Measurements from ENCODE around the gene SLC12A8. TPM values are rescaled to one million over a fixed set of nuclear protein-coding genes. Genes with fewer than 3 reads are reported as not detected.

The SLC12A8 gene
- total RNA-seq, 3 donors from 2014 or later = 8.0 to 19.3 (median 13.6) TPM

DNA sequence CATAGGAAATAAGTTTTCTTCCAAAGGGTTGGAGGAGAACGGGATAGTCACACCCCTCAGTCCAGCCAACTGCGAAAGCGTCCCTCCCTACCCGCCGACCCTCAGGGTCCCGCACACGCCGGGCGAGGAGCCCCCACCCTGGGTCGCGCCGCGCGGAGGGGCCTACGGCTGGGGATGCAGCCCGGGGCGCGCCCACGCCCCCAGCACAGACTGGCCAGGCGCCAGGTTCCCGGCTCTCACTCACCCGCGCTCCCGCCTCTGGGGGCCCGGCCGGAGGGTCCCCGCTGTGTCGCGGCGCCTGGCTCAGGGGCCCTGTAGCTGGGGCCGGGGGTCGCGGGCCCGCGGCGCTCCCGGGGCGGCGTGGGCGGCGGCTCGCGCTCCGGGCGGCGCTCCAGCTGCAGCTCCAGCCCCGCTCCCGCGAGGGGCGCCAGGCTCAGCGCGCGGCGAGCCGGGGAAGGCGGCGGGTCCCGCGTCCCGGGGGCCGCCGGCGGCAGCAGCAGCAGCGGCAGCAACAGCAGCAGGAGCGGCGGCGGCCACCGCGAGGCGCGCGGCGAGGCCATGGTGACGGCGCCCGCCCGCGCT lies 157.1 kb downstream of the SLC12A8 start:
- DNase-seq (peak in 2 of 3 donors; percentile 53 to 57), ATAC-seq (peak; percentile 2)
- peak overlapping the region; percentile 38 for H3K4me3 ChIP-seq
- peaks cover 24% of the 10 kb centered on the region for H3K4me1 ChIP-seq (ENCODE audit: low read depth)
- intact Hi-C loops (cut with DNase I, micrococcal nuclease) = no loop called here
- H3K9me3 ChIP-seq = no peaks in the 10 kb centered on the region
- TF ChIP-seq, protein P1, sequence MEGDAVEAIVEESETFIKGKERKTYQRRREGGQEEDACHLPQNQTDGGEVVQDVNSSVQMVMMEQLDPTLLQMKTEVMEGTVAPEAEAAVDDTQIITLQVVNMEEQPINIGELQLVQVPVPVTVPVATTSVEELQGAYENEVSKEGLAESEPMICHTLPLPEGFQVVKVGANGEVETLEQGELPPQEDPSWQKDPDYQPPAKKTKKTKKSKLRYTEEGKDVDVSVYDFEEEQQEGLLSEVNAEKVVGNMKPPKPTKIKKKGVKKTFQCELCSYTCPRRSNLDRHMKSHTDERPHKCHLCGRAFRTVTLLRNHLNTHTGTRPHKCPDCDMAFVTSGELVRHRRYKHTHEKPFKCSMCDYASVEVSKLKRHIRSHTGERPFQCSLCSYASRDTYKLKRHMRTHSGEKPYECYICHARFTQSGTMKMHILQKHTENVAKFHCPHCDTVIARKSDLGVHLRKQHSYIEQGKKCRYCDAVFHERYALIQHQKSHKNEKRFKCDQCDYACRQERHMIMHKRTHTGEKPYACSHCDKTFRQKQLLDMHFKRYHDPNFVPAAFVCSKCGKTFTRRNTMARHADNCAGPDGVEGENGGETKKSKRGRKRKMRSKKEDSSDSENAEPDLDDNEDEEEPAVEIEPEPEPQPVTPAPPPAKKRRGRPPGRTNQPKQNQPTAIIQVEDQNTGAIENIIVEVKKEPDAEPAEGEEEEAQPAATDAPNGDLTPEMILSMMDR (IDR thresholded peaks at IDR 0.05) = no peak
- no peaks in the 10 kb centered on the region for H3K36me3 ChIP-seq (ENCODE audit: low read depth)

- TF ChIP-seq, protein P1 (IDR thresholded peaks at IDR 0.05) = no peak
- H3K4me3 ChIP-seq = peak overlapping the region; percentile 38
- no peaks in the 10 kb centered on the region for H3K9me3 ChIP-seq
- intact Hi-C loops (cut with DNase I, micrococcal nuclease) = no loop called here
- H3K36me3 ChIP-seq (ENCODE audit: low read depth) = no peaks in the 10 kb centered on the region
- peaks cover 24% of the 10 kb centered on the region for H3K4me1 ChIP-seq (ENCODE audit: low read depth)
- ATAC-seq (peak; percentile 47), DNase-seq (peak in 1 of 3 donors; percentile 25)
Observed at GRCh38 chr3:125054449-125055329, 157.9 kb downstream of the SLC12A8 start.

GRCh38 chr3:125054062-125054448 lies 158.5 kb downstream of the SLC12A8 start:
- no peaks in the 10 kb centered on the region for H3K9me3 ChIP-seq
- no peak overlapping the region for H3K4me3 ChIP-seq
- no peak for DNase-seq
- H3K4me1 ChIP-seq (ENCODE audit: low read depth) = peaks cover 24% of the 10 kb centered on the region
- ATAC-seq = no peak
- intact Hi-C loops (cut with DNase I, micrococcal nuclease) = no loop called here
- TF ChIP-seq, protein P1 (IDR thresholded peaks at IDR 0.05) = no peak
- H3K36me3 ChIP-seq (ENCODE audit: low read depth) = no peaks in the 10 kb centered on the region

DNA sequence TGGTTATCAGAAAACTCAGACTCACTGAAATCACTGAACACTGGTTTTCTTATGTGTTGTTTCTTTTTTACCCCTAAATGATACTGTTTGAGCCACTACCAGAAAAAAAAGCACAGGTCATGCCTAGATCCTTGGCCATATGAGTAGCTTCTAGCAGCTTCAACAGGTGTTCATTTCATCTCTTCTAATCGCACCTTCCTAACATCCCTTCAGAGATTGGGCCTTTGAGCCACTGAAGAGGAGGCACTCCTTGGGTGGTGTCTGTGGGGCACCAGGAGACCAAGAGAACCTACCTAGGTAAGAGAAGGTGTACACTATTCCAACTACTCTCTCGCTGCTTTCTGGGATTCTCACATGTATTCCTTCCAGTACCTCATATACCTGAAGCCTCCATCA lies 159.2 kb downstream of the SLC12A8 start:
- intact Hi-C loops (cut with DNase I, micrococcal nuclease) = no loop called here
- H3K4me3 ChIP-seq = no peak overlapping the region
- DNase-seq (no peak), ATAC-seq (no peak)
- no peaks in the 10 kb centered on the region for H3K36me3 ChIP-seq (ENCODE audit: low read depth)
- no peaks in the 10 kb centered on the region for H3K9me3 ChIP-seq
- TF ChIP-seq, protein P1 (IDR thresholded peaks at IDR 0.05) = no peak
- peaks cover 24% of the 10 kb centered on the region for H3K4me1 ChIP-seq (ENCODE audit: low read depth)

GRCh38 chr3:125052624-125053303 lies 159.8 kb downstream of the SLC12A8 start:
- Histone ChIP-seq H3K36me3 (ENCODE audit: low read depth) (no peaks in the 10 kb centered on the region), H3K4me3 (no peak overlapping the region), H3K9me3 (no peaks in the 10 kb centered on the region), H3K4me1 (ENCODE audit: low read depth) (peaks cover 24% of the 10 kb centered on the region)
- TF ChIP-seq, protein P1 (IDR thresholded peaks at IDR 0.05) = no peak
- no peak for DNase-seq
- intact Hi-C loops (cut with DNase I, micrococcal nuclease) = no loop called here
- no peak for ATAC-seq

All from mucosa of descending colon (tissue), 3 donors.